ENCODE results near the gene TRIM41.
A peak's percentile ranks its signal among the peaks of the same experiment; 100 is the strongest.
"Not testable (repeated sequence)": the region's sequence is repeated elsewhere in the genome, so short reads cannot be mapped to it uniquely, and the experiment has no call there.

The TRIM41 gene

DNA sequence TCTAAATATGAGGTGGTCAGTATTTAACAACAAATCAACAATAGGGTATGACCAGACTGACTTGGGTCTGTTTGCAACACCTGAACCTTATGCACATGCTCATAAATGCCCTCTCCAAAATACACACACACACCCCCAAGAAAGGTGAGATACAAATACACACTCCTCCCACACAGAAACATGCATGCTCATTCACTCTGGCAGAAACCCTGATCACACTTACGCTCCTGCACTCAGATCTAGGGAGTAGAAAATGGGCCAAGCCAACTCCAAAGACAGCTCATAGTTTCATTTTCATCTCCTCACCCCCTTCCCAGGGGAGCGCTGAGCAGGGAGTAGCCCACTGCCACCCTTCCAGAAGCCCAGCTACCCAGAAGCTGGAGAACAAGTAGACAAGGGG, 29.4 kb upstream of the TRIM41 start:
- no peak for DNase-seq

DNA sequence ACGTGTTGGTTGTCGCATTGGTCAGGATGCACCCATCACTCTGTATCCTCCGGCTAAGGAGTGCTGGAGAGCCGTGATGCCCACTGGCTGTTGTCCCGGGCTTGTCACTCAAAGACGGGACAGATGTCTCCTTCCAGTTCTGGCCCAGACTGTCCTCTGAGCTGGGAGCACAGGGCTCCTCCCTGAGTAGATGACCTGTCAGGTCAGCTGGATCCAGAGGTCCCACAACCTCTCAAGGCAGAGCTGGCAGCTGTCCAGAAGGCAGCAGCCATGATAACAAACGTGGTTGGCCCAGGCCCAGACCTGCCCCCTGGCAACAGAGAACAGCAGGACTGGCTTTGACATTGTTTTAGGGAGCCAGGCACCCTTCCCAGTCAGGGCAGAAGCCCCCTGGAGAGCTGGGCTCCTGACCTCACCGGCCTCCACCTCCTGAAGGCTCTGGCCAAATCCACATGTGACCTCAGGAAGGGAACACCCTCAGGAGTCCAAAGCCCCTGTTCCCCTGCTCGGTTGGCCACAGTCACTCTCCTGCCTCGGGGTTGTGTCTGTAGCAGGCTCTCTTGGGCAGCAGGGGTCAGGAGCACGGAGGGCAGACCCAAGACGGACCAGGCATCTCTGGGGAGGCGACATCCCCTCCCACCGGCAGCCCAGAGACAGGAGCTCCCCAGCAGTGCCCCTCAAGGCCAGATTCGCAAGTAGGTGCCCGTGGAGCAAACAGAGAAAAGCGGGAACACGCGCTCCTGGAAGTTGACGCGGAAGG, 28.4 kb upstream of the TRIM41 start:
- no peak for DNase-seq

DNA sequence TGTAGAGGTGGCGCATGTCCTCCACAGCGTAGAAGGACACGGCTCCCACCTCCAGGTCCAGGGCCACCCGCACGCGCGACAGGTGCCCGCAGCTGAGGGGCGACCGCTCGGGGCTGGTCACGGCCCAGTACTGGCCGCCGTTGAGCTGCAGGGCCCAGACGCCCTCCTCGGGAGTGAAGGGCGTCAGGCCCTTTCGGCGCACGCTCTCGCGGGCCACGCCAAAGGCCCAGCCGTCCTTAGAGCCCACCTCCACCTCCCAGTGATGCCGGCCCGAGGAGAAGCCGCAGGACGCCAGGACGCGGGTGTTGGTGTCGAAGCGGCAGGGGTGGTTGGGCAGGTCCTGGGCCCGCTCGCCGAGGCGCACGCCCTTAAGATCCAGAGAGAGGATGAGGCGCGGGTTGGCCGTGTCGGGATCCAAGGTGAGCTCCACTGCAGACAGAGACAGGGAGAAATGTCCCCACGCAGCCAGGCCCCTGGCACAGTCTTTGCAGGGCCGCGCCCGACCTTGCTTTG, 27.8 kb upstream of the TRIM41 start:
- DNase-seq = no peak

DNA sequence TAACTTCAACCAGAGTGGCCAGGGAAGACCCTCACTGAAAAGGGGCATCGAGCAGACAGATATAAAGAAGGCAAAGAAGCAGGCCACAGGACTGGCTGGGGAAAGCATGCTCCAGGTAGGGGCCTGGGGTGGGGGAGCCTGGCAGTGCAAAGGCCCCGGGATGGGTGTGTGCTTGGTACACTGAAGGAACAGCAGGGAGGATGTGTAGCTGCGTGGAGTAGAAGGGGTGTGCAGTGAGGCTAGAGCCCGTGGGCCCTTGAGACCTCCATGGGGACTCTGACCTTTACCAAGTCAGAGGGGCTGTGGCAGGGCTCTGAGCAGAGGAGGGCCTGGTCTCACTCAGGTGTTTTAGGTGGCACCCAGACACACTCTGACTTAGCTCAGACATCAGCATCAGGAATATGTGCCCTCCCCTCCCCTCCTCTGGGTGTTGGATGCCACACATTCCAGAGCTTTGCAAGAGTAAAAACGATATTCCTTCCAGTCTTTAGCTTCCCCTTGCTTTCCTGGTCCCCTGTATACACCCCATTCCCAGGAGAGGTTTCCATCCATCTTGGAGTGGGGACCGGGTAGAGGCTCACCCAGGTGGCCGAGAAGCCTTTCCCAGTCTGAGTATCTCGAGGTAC, 25.6 kb upstream of the TRIM41 start:
- no peak for DNase-seq

DNA sequence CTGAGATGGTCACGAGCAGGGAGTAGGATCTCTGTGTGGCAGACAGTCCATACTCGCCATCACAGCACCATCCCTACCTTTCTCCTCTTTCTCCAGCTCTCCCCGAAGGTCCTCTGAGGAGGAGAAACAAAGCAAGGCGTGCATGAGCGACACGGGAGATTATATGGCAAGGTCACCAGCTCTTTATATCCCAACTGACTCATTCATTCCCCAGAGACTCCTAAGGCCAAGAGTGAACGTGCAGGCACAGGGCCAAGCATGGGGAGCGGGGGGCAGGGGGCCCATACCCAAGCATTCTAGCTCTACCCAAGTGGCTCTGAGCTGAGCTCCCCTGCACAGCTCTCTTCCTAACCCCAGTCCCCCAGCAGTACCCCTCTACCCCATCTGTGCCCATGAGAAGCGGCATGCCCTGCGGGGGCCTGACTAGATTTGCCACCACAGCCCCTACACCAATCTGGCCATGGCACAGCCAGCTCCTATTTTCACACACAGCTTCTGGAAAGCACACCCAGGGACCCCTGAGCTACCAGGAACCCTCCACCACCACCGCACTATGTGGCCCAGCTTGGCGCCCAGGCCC, 24.9 kb upstream of the TRIM41 start:
- no peak for DNase-seq

DNA sequence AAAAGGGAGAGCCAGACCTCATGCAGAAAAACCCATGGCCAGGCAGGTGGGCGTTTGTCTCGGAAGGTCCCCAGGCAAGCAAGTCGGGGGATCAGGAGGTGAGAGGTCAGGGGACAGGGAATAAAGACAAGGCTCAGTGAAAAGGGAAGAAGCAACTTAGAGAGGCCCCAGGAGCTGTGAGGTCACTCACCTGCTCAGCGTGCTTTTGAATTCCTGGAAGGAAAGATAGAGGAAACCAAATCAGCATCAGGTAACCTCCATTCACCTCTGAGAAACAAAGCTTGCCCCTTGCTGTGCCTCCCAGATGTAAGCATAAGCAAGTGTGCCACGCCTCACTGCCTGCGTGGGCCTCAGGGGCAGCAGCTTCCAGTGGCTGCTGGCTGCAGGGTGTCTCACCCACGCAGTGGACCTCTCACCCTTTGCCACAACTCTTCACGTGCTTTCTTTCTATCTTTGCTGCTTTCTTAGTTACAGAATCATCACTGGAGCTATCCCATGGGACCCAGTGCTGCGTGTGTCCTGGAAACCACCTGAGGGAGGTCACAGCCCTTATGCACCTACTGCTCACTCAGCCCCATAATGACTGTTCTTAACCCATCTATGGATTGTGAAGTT, 24.1 kb upstream of the TRIM41 start:
- DNase-seq = no peak

DNA sequence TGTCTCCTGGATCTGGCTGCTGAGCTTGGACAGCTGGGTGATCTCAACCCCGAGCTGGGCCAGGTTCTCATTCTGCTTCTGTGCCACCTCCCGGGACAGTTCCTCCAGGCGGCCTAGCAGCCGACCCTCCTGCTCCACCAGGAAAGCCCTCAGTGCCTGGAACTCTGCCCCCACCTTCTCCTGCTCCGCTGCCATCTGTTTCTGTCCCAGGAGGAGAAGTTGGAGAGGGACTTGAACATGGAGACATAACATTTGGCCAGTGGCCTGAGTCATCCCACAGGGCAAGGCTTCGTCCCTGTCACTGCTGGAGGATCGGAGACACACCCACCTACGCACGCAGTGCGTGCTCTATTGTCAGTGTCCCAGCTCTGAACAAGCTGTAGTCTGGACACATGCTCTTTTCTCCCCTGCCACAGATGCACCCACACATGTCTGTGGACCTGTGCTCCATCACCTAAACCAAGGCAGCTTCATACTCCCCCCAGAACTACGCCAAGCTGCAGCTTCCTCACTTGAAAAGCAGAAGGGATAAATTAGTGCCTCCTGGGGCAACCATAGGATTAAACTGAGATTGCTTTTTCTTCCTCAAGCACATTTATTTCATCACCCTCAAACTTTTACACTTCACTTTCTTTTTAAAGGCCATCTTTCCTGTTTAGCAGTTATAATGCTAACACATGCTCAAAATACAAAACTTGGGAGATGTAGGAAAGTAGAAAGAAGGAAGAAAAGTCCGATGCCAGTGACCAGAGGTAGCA, 23.0 kb upstream of the TRIM41 start:
- DNase-seq = no peak

DNA sequence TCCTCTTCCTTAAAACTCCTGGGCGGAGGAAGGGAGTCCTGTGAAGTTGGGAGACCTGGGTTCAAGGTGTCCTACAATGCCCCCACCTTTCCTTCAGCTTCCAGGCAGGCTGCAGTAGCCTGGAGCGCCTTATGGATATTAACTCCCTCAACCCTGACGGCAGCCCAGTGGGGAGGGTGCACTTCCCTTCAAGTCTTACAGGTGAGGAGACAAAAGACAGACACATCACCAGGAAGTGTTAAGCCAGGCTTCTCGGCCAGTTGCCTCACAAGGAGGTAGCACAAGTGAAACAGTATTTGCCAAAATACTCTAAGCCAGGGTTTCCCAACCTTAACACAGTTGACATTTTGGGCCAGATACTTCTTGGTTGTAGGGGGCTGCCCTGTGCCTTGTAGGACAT, 22.3 kb upstream of the TRIM41 start:
- DNase-seq = no peak

DNA sequence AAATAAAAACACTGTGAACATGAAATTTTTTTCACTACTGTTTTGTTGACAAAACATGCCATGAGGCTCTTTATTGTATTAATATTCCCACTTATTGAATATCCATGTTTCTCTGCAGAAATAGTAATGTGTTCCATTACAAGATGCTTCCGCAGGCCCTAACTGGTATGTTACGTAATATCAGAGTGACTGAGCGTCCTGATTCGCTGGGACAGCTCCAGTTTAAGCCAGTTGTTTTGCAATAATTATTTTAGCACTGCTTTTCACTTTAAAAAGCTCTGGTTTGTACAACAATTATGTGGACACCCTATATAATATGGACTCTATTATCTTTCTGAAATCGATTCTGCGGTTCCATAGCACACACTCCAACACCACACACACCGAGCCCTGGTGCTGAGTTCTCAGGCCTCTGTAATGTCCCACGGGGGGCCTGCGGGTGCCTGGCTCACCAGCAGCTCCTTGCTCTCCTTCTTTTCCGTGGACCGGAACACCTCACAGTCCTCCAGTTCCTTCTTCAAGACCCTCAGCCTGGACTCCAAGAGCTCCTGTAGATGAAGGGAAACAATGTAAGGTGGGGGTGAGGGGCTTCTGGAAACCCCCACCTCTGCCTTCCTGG, 19.9 kb upstream of the TRIM41 start:
- DNase-seq = no peak

DNA sequence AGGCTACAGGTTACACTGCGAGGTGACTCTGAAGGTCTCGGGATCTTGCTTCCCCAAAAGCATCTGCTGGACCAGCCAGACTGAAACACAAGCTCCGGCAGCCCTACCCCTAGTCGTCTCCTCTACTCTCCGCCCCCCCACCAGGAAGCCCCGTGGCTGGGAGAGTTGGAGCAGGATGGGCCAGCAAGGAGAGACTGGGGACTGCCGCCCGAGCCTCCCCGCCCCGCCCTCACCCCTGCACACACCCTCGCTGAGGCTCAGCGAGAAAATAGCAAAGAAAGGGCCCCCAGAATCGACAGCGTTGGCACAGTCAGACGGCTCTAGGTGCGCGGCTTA, 19.3 kb upstream of the TRIM41 start:
- DNase-seq = no peak

DNA sequence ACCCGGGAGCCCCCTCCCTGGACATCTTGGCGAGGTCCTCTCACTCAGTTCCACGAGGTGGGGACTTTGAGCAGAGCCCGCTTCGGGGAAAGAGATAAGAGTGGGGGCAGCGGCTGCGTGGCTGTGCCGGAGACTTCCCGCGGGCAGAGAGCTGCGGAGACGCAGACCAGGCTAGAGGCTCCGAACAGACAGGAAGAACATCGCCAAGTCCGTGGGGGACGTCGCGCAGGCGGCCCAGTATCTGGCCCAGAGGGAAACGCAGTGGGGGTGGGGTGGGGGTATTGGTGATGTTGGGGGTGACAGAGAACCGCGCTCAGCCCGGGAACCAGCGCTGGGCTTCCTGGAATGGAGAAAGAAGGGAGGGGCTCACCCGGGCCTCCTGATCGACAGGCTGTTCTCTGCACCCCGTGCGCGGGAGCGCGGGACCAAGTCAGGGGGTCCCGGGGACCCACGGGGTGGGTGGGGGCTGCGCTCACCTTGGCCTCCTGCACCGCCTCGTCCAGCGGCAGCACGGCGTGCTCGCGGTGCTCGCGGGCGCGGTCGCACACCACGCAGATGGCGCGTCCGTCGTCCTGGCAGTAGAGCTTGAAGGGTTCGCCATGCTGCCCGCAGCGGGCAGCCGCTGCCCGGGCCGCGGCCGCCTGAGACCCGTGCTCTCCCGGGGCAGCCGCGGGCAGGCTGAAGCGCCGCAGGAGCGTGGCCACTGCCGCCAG, 18.8 kb upstream of the TRIM41 start:
- DNase-seq = no peak

DNA sequence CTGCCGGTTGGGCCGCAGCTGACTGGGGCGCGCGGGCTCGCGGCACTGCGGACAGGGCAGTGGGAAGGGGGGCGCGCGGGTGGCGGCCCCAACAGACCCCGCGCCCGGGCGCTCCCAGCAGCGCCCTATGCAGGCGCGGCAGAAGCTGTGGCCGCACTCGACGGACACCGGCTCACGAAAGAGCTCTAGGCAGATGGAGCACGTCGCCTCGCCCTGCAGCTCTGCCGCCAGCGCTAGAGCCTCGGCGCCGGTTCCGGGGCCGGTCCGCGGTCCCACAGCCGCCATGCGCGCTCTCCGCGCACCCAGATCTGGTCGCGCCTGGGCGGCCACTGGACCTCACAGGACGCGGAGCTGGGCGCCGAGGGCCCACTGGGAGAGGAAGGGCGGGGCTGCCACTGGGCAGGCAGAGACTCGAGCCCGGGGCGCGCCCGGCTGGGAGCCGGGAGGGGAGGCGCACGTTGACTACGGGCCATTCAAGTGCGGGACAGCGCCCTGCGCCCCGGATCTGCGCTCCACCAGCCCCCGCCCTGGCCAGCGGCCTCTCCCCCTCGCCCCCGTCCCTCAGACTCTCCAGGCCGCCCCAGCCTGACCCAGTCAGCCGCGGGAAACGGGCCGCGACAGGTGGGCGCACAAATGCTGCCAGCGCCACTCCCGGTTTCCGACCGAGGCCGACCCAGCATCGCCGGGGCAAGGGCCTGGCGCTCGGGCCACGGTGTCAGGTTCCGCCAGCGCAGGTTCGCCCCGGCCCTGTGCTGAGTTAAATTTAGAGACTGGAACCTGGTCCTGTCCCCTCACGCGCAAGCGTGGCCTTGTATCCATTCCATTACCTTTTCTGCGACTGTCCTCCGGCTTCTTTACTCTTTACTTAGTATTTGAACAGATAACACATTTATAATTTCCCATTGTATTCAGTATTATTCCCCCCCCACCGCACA, 18.0 kb upstream of the TRIM41 start, which contains the start of gene TRIM7:
TRIM7 (minus strand) TSS at position 371 of the 935 bp plus-strand sequence; CDS start at position 285, 86 bp downstream.
- DNase-seq = no peak

DNA sequence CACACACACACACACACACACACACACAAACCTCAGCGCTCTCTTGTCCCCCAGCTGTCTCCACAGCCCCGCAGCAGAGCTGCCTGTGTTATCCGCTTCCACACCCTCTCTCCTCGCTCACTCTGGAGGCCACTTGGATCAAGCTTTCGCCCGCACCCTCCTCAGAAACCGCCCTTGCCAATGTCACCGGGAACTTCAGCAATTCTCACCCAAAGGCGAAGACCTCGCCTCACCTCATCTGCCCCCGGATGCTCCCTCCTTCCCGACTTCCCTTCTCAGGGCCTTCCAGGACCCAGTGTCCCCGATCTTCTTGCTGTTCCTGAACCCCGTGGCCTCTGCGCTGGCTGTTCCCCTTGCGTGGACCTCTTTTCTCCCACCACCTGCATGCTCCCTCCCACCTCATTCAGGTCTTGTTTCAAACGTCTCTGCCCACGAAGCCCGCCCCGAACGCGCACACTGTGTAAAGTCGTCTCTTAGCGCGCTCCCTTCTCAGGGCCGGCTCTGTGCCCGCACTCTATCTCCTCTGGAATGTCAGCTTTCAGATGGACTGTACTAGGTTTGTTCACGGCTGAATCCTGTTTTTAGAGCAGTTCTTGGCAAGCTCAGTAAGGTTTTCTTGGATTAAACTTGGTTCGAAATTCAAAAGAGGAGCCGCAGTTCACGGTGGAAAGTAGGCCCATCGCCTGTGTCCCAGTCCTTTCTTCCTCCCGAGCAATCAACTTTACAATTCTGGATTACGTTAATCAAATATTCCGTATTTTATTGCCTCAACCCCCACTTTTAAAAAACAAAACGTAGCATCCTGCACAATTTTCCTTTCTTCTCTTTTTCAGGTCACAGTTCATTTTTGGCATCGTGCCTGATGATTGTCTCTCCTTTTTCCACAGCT, 17.1 kb upstream of the TRIM41 start:
- DNase-seq = peak; percentile 53

DNA sequence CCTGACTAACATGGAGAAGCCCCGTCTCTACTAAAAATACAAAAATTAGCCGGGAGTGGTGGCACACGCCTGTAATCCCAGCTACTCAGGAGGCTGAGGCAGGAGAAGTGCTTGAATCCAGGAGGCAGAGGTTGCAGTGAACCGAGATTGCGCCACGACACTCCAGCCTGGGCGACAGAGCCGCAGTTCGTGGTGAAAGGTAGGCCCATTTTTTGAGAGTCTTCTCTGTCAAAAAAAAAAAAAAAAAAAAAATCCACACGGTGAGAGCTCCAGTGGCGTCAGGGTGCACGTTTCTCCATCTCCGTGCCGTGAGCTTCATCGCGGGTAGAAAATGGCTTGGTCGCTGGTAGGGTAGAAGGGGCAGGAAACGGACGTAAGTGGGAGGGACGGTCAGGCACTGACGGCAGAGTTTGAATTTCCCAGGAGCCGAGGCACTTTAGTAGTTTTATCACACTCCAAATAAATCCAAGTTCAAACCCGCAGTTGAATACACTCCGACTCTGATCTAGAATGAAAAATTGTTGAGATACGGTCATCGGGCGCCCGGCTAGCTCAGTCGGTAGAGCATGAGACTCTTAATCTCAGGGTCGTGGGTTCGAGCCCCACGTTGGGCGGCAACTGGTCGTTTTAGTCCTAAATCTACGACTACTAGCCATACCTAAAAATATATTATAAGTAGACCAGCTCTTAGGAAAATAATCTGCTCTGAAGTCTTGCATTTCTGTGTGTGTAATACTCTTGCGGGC, 15.7 kb upstream of the TRIM41 start:
- DNase-seq = peak; percentile 82

DNA sequence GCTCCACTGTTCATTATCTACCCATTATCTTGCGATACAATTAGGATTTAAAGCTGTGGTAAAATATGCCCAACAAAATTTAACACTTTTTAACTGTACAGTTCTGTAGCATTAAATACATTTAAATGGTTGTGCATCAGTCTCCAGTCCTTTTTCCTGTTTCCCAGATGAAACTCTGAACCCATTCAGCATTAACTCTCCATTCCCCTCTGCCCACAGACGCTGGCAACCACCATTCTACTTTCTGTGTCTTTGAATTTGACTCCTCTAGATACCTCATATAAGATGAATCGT, 15.2 kb upstream of the TRIM41 start:
- no peak for DNase-seq

DNA sequence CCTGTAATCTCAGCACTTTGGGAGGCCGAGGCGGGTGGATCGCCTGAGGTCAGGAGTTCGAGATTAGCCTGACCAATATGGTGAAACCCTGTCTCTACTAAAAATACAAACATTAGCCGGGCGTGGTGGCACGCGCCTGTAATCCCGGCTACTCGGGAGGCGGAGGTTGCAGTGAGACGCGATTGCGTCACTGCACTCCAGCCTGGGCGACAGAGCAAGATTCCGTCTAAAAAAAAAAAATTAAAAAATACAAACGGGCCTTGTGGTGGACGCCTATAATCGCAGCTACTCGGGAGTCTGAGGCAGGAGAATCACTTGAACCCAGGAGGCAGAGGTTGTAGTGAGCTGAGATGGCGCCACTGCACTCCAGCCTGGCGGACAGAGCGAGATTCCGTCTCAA, 14.1 kb upstream of the TRIM41 start:
- not testable (repeated sequence) for DNase-seq

DNA sequence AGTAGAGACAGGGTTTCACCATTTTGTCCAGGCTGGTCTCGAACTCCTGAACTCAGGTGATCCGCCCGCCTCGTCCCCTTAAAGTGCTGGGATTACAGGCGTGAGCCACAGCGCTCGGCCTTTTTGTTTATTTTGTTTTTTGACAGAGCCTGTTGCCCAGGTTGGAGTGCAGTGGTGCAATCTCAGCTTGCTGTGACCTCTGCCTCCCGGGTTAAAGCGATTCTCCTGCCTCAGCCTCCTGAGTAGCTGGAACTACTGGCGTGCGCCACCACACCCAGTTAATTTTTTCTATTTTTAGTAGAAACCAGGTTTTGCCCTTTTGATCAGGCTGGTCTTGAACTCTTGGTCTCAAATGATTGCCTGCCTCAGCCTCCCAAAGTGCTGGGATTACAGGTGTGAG, 12.9 kb upstream of the TRIM41 start:
- DNase-seq = not testable (repeated sequence)

DNA sequence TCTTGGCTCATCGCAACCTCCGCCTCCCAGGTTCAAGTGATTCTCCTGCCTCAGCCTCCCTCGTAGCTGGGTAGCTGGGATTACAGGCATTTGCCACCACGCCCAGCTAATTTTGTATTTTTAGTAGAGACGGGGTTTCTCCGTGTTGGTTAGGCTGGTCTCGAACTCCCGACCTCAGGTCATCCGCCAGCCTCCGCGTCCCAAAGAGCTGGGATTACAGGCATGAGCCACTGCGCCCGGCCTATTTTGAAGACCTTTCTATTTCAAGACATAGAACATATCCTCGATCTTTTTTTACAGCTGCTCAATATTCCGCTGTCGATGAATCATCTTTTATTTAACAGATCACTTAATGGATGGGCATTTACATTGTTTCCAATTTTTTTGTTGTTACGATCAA, 12.4 kb upstream of the TRIM41 start:
- not testable (repeated sequence) for DNase-seq

DNA sequence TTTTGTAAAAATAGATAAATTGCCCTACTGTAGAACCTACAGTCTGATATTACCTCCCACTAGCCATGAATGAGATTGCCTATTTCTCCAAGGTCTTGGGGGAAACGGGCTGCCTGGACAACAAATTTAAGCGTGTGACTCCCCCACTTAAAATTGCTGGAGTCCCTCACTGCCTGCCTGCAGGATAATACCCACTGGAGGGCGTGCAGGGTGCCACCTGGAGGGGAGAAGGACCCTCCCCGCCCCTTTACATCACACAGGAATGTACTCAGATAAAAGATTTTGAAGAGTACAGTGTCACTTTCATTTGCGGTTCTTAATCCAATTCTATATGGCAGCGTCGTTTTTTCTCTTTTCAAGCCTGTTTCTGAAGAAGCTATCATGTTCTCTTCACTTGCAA, 11.9 kb upstream of the TRIM41 start:
- DNase-seq = no peak
